HG03196 (cell line): ENCODE measurements around the gene RACGAP1.

Experiments used
- ATAC-seq: cut with Tn5 transposase; IDR thresholded peaks from one replicate; pipeline ENCODE4 v1.9.1; 2021; ENCODE audit not compliant: unreplicated experiment

RACGAP1 gene

GRCh38 chr12:49945394-49946080 lies 79.8 kb downstream of the RACGAP1 start:
- ATAC-seq: peak; percentile 65

DNA sequence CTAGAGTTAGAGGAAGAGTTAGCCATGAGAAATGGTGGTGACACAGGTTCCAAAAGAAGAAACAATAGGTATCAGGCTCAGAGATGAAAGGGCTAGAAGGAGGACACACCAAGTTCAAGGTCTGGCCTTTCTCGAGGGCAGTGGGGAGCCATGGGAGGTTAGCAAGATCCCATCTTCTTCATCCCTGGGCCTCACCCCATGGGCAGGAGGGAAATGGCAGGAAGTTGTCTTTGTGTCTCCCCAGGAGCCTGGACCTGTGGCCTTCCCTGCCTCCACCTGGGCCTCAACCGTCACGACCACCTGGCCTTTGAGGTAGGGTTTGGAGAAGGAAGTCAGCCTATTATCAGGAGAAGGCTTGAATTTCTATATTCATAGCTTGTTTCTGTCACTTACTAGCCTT lies 80.6 kb downstream of the RACGAP1 start:
- ATAC-seq: no peak

GRCh38 chr12:49944046-49944445 lies 81.2 kb downstream of the RACGAP1 start:
- no peak for ATAC-seq

- no peak for ATAC-seq
These were observed 81.7 kb downstream of the RACGAP1 start for GRCh38 chr12:49943625-49943960.

DNA sequence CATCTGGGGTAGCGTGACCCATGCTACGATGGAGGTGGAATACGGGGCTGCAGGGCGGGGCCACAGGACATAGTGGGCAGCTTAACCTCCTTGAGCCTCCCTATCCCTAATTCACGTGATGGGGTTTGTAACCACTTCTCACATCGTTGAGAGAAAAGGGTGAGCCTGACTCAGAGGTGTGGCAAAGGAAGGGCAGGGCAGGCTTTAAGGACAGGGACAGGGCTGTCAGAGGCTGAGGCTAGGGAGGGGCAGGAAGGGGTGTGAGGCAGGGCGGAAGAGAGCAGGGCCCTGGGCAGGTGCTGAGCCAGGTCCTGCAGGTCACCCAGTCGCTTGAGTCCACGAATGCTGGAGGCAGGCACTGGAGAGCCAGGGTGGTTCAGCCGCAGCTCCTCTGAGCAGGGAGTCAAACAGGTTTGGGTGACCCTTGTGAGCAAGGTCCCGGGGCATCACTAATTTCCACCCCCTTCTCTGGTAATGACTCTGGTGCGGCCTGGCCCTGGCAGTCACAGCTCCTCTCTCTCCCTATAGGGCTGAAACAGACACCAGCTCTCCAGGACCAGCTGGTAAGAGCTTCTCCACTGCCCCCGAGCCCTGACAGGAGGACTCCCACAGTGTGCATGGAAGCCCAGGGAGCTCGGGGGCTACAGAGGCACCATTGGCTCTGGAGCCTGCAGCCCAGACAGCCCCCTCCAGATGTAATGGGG lies 82.2 kb downstream of the RACGAP1 start:
- ATAC-seq: no peak

DNA sequence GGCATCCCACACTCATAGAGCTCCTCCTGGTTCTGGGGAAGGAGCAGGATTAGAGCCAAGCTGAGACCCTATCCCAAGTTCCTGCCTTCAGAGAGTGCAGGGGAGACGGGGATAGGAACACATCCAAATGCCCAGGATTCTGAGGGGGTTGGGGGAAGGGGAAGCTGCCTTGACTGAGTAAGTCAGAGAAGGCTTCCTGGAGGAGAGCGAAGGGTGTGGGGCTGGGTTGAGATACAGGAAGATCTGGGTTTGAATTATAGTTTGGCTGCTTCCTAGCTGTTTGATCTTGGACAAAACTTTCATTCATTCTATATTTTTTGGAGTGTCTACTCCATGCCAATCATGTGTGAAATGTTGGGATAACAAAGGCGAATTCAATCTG lies 82.8 kb downstream of the RACGAP1 start:
- no peak for ATAC-seq

- no peak for ATAC-seq
These were observed 83.5 kb downstream of the RACGAP1 start for GRCh38 chr12:49941556-49942511.

DNA sequence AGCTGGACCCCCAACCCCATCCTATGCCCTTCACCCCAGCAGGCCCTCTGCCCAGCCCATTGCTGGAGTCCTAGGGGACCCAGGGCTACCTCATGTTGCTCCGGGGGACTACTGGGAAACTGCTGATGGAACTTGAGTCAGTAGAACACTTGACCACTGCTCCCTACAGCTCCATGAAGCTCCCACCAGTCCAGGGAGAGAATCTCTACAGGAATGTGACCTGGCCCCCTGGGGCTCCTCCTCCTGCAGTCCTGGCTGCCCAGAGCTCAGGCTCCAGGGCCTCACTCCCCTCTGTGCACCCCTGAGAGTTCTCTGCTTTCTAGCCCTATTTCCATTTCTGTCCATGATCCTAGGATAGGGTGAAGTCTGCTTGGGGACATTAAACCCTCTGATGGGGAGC lies 85.6 kb downstream of the RACGAP1 start:
- no peak for ATAC-seq

DNA sequence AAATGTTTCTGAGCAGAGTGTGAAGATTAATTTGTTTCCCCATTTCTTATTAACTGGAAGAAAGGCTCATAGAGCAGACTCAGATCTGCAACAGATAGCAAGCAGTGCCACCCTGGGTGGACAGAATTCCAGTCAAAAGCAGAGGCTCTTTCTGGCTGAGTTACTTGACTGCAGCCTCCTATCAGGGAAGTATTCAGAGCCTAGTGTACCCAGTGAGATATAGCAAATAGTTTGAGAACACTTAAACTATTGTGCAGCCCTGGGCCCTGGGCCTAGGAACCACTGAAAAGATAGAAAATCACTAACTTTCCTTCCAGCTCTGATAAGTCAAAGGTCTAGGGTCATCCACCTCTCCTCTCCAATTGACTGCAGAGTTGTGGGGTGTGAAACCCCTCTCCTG lies 86.0 kb downstream of the RACGAP1 start:
- ATAC-seq: no peak
